ENCODE data around the gene CERK.

The CERK gene

GRCh38 chr22:46719921-46720320, 18.1 kb downstream of the CERK start:
- no peak for TF ChIP-seq CTCF (IDR thresholded peaks at IDR 0.05; ENCODE audit: extremely low read depth, missing control alignments)
- no peak for DNase-seq (ENCODE audit: low spot score)

GRCh38 chr22:46714550-46714949, 23.5 kb downstream of the CERK start:
- no peak for TF ChIP-seq CTCF (IDR thresholded peaks at IDR 0.05; ENCODE audit: extremely low read depth, missing control alignments)
- no peak for DNase-seq (ENCODE audit: low spot score)

- TF ChIP-seq CTCF (IDR thresholded peaks at IDR 0.05; ENCODE audit: extremely low read depth, missing control alignments), result no peak
- DNase-seq (ENCODE audit: low spot score), result no peak
These were observed 25.8 kb downstream of the CERK start for GRCh38 chr22:46712288-46712687.

- TF ChIP-seq CTCF (IDR thresholded peaks at IDR 0.05; ENCODE audit: extremely low read depth, missing control alignments), result no peak
These were observed 27.2 kb downstream of the CERK start for GRCh38 chr22:46710806-46711205.

GRCh38 chr22:46708766-46709330, 29.2 kb downstream of the CERK start:
- DNase-seq (ENCODE audit: low spot score), result no peak
- TF ChIP-seq CTCF (IDR thresholded peaks at IDR 0.05; ENCODE audit: extremely low read depth, missing control alignments), result no peak

More at GRCh38 chr22:46710806-46711205, 27.2 kb downstream of the CERK start:
- DNase-seq (ENCODE audit: low spot score), result no peak

GRCh38 chr22:46707827-46708570, 30.1 kb downstream of the CERK start:
- DNase-seq (ENCODE audit: low spot score), result no peak
- TF ChIP-seq CTCF (IDR thresholded peaks at IDR 0.05; ENCODE audit: extremely low read depth, missing control alignments), result no peak

- TF ChIP-seq CTCF (IDR thresholded peaks at IDR 0.05; ENCODE audit: extremely low read depth, missing control alignments), result no peak
- no peak for DNase-seq (ENCODE audit: low spot score)
These were observed 30.7 kb downstream of the CERK start for GRCh38 chr22:46707305-46707704.

Data from GM20000 (cell line).